GM13977 (cell line): ENCODE measurements around the gene CPVL.

Source experiments
- DNase-seq: peaks from one replicate; pipeline ENCODE4 v3.0.0; 2012; ENCODE audit warnings: low spot score
- in situ Hi-C: fragments of 300-500 bp; cut with MboI; formaldehyde crosslinking; loops from one replicate; pipeline ENCODE4 v1.12.0; 2022; ENCODE audit warnings: low sequenced_read_pairs, low pct_unique_long_range_greater_than_20kb, mixed read lengths, inconsistent platforms; ENCODE audit not compliant: unreplicated experiment
- TF ChIP-seq, protein P1 (sequence below): IDR thresholded peaks from 2 replicates; pipeline ENCODE4 v1.5.1; 2012; ENCODE audit warnings: mild to moderate bottlenecking, control low read depth; ENCODE audit not compliant: insufficient read depth; ENCODE audit errors: extremely low read depth, missing control alignments

The CPVL gene

DNA sequence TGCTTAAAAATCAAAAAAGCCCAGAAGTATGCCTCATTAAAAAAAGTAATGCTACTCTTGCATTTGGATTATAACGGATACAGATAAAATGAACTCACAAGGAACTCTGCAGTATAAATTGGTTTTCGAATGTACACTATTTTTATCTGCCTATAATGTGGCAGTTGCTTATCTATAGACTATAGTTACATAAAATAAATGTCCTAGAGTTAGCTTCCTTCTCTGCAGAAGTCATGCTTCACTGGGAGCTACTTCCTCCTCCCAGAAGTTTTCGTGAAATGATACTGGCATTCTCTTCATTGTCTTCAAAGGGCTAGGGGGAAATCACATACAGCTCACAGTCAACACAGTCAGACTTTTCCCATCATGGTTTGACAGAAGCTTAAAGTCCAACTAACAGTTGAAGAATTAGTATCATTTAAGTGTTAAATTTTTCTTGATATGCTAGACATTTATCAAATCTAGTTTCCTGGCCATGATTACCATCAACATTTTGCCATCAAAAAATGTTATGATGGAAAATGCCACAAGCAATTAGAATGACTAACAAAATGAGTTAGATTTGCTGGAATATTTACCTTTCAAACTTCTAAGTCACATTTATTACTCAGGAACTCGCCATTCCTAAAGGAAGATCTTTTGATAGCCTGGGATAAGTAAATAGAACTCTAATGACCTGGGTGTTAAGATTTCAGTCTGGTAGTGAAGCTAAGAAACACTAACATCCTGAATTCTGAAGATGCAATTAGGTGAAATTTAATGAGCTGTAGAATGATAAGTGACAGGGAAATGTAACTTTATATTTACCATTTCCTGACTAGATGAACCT lies 100.9 kb downstream of the CPVL start:
- TF ChIP-seq, protein P1, sequence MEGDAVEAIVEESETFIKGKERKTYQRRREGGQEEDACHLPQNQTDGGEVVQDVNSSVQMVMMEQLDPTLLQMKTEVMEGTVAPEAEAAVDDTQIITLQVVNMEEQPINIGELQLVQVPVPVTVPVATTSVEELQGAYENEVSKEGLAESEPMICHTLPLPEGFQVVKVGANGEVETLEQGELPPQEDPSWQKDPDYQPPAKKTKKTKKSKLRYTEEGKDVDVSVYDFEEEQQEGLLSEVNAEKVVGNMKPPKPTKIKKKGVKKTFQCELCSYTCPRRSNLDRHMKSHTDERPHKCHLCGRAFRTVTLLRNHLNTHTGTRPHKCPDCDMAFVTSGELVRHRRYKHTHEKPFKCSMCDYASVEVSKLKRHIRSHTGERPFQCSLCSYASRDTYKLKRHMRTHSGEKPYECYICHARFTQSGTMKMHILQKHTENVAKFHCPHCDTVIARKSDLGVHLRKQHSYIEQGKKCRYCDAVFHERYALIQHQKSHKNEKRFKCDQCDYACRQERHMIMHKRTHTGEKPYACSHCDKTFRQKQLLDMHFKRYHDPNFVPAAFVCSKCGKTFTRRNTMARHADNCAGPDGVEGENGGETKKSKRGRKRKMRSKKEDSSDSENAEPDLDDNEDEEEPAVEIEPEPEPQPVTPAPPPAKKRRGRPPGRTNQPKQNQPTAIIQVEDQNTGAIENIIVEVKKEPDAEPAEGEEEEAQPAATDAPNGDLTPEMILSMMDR: no peak
- DNase-seq: no peak
- in situ Hi-C loops: no loop called here

DNA sequence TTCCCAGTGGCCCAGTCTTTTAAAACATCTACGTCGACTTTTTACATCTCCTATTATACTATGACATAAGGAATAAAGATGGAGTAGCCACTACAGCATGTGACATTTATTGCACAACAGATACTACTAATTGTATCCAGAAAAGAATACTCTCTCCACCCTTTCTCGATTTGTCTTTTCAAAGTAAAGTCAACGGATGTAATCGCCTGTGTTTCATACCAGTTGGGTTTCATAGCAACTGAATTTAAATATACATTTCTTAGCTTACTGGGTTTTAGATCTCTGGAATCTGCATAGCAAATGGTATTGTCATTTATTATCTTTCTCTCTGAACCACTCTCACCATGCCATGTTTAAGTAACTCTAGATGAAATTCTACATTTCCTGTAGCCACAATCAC lies 101.8 kb downstream of the CPVL start:
- in situ Hi-C loops: no loop called here
- no peak for DNase-seq
- TF ChIP-seq, protein P1: no peak

DNA sequence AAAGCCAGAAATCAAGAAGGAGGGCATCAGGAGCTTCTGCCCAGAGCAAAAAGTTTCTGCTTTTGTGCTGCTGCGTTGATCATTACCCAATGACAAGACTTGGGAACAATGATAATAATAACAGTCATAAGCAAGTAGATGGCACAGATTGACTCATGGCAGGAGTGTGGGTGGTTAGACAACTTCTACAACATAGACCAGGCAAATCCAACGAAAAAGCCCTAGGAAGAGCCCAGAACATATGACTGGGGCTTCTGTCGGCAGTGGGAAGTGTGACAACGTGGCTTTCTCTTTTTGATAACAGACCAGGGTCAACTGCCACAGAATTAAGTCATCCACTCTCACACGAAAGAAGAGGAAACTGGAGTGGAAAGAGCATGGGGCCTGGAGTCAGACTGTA lies 102.8 kb downstream of the CPVL start:
- no peak for DNase-seq
- TF ChIP-seq, protein P1: no peak
- in situ Hi-C loops: no loop called here

DNA sequence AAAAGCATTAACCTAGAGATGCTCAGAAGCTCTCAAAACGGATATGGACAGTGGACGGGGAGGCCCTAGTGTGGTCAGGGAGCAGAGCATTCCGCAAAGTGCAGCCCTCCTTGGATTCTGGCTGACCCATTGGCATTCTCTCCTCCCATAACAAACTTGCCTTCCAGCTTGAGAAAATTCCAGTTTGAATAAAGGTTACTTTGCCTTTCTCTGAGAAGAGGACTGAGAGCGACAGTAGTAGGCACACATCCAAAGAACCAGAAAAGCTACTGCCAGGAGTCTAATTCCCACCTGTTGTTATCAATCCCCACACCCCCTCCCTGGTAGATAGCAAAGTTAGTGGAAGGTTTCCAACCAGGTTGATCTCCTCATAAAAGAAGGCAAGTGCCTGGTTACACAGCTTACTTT lies 103.5 kb downstream of the CPVL start:
- DNase-seq: no peak
- in situ Hi-C loops: no loop called here
- TF ChIP-seq, protein P1: no peak

DNA sequence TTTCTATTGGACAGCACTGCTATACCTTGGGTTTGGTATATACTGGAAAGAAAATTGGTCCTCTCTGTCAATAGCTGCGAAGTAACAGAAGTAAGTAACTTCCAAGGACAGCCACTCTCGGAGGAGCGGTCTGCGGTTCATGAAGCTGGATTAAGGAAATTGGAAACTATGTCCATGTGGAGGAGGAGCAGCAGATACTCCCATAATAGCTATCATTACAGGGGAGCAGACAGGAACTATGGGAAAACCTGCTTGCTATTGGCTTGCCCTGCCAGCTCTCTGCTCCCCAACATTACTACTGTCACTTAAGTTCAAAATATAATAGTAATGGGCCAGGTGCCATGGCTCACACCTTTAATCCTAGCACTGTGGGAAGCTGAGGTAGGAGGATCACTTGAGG lies 104.3 kb downstream of the CPVL start:
- in situ Hi-C loops: no loop called here
- TF ChIP-seq, protein P1: no peak

DNA sequence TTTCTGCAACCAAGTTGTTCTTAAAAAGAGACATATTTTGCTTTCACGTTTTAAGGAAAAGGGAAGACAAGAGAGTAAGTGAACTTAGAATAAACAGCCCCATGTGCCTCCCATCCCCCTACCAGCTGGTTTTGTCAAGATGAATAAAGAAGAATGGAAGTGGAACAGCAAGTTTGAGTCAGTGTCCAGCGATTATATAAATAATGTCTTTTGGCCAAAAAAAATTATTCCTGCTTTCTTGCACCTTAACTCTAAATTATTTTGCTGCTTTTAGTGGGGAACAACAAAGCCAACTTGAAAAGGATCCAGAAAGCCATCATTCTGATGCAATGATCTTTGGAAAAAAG lies 105.8 kb downstream of the CPVL start:
- DNase-seq: no peak
- TF ChIP-seq, protein P1: no peak
- in situ Hi-C loops: no loop called here

More for the DNA sequence above, 104.3 kb downstream of the CPVL start:
- no peak for DNase-seq
